Coronary artery (tissue), 2 donors: ENCODE data around the gene CCDC74A.

Experiments used
- DNase-seq: peaks from one replicate; pipeline ENCODE4 v3.0.0-alpha.2; 2017; ENCODE audit warnings: low spot score
- H3K27ac ChIP-seq, 2 donors: fragments of 200-600 bp; sonication (generic); one replicate each; pipeline ENCODE4 v1.5.1; 2016 to 2019
- H3K4me3 ChIP-seq: fragments of 200-600 bp; sonication (generic); 2 replicates; pipeline ENCODE4 v1.5.1; 2016; ENCODE audit warnings: mild to moderate bottlenecking, moderate library complexity
- CTCF ChIP-seq: fragments of 200-600 bp; sonication (generic); IDR thresholded peaks from one replicate; pipeline ENCODE4 v1.5.1; 2019; ENCODE audit warnings: antibody characterized with exemption

CCDC74A gene

GRCh38 chr2:131580187-131580586, 52.5 kb downstream of the CCDC74A start:
- no peak for TF ChIP-seq CTCF
- no peak for DNase-seq
- Histone ChIP-seq H3K4me3 (no peak overlapping the region), H3K27ac (no peak overlapping the region)
